CD4-positive, alpha-beta T cell (primary cell): ENCODE results near the gene ZBTB47. TPM values are rescaled to one million over a fixed set of nuclear protein-coding genes. Genes with fewer than 3 reads are reported as not detected.

Experiments used
- ATAC-seq: fragments of 200-7000 bp; cut with Tn5 transposase; one replicate; pipeline ENCODE4 v1.10.0; 2022; ENCODE audit warnings: mild to moderate bottlenecking; ENCODE audit not compliant: poor library complexity
- CTCF ChIA-PET: fragments of 350-600 bp; sonication (Branson Sonifier 250); formaldehyde crosslinking; loops from one replicate; lab custom pipeline; 2021; ENCODE audit warnings: antibody characterized with exemption, inconsistent platforms; lab: Charles Lee
- POLR2A ChIA-PET: fragments of 350-600 bp; sonication (Branson Sonifier 250); formaldehyde crosslinking; loops from one replicate; lab custom pipeline; 2021; ENCODE audit warnings: antibody characterized with exemption, inconsistent platforms; lab: Charles Lee
- DNase-seq, 14 experiments: peaks; one replicate each; pipeline ENCODE4 v3.0.0-alpha.2; 2013 to 2020; ENCODE audit warnings: mixed read lengths in 2 of 14
- H3K27ac ChIP-seq, 2 donors: one replicate each; pipeline versions ENCODE4 v1.5.1 to v1.7.0; 2013; ENCODE audit warnings: low read length in 2 of 2, low read depth in 1 of 2, mild to moderate bottlenecking in 1 of 2
- H3K27me3 ChIP-seq, 2 experiments: 1 replicate in 1 of 2; 2 replicates in 1 of 2; pipeline versions ENCODE4 v1.6.1 to v1.7.0; 2013; ENCODE audit warnings: low read length in 2 of 2, control low read depth in 1 of 2, mild to moderate bottlenecking in 1 of 2, moderate library complexity in 1 of 2; ENCODE audit not compliant: insufficient read depth in 2 of 2, control insufficient read depth in 1 of 2
- H3K36me3 ChIP-seq: one replicate; pipeline ENCODE4 v1.6.1; 2013; ENCODE audit warnings: low read length, control low read depth; ENCODE audit not compliant: insufficient read depth
- H3K4me1 ChIP-seq: one replicate; pipeline ENCODE4 v1.6.1; 2013; ENCODE audit warnings: low read length, control low read depth; ENCODE audit not compliant: insufficient read depth
- H3K4me3 ChIP-seq: one replicate; pipeline ENCODE4 v1.5.1; 2013; ENCODE audit warnings: mild to moderate bottlenecking, low read length, moderate library complexity
- H3K9me3 ChIP-seq, 2 experiments: 1 replicate in 1 of 2; 2 replicates in 1 of 2; pipeline versions ENCODE4 v1.6.1 to v1.7.0; 2013; ENCODE audit warnings: low read length in 2 of 2, mild to moderate bottlenecking in 2 of 2, control low read depth in 1 of 2, moderate library complexity in 1 of 2; ENCODE audit not compliant: control insufficient read depth in 1 of 2, insufficient read depth in 1 of 2
- H3K27ac Mint-ChIP-seq: one replicate; pipeline ENCODE4 v1.8.0; 2020; ENCODE audit warnings: mixed read lengths
- H3K27me3 Mint-ChIP-seq: one replicate; pipeline ENCODE4 v1.8.0; 2021; ENCODE audit warnings: mixed read lengths
- H3K36me3 Mint-ChIP-seq: one replicate; pipeline ENCODE4 v1.8.0; 2021; ENCODE audit warnings: low read depth, mixed read lengths
- H3K4me1 Mint-ChIP-seq: one replicate; pipeline ENCODE4 v1.8.0; 2021; ENCODE audit warnings: low read depth, mixed read lengths
- H3K4me3 Mint-ChIP-seq: one replicate; pipeline ENCODE4 v1.8.0; 2020; ENCODE audit warnings: mild to moderate bottlenecking, mixed read lengths
- H3K9me3 Mint-ChIP-seq: one replicate; pipeline ENCODE4 v1.8.0; 2020; ENCODE audit warnings: mixed read lengths
- intact Hi-C, 2 experiments: fragments of 100-400 bp; cut with DNase I in 1 of 2; cut with micrococcal nuclease in 1 of 2; formaldehyde crosslinking; loops; one replicate each; pipeline versions ENCODE4 v1.15.1 to v1.9.0; 2023 to 2025; cut with DNase I, micrococcal nuclease
- total RNA-seq, 174 experiments: library from RNA in 2 of 174; stranded (reverse) in 2 of 174; gene quantifications; one replicate each; pipeline ENCODE4 v1.2.3 and lab custom pipeline; 2021 to 2026
- TF ChIP-seq, protein P1 (sequence below): fragments of 200-600 bp; IDR thresholded peaks from one replicate; pipeline ENCODE4 v1.8.0; 2022; ENCODE audit warnings: antibody characterized with exemption, mild to moderate bottlenecking

Gene ZBTB47
- total RNA-seq, 2 experiments from 2014 or later, result 0.47 to 0.80 TPM

DNA sequence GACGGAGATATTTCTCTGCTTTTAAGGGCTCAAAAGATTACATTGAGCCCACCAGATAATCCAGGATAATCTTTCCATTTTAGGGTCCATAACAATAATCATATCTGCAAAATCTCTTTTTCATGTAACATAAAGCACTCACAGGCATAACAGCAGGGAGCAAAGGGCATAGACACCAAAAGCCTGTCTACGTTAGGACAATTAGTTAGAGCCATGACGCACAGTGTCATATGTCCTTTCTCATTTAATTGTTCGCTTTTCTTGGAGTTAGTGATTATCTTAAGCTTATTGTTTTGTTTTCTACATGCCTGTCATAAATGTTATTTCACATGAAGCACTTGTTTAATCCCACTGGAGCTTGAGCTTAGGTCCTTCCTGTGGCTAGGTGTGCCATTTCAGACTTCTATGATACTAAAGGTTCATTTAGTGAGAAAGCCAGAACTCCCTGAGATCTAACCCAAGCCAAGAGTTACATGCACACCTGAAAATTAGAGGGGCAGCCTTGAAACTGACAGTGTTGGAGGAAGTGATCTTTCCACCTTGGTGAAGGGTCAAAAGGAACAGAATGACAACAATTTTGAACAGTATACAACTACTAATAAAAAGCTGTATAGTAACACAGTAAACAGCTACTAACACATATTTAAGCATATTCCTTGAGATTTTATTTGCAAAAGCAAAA is 60.8 kb downstream of the ZBTB47 start:
- Mint-ChIP-seq H3K36me3 (no peaks in the 10 kb centered on the region), H3K4me1 (no peaks in the 10 kb centered on the region), H3K9me3 (no peaks in the 10 kb centered on the region), H3K27me3 (peaks cover 7% of the 10 kb centered on the region), H3K4me3 (no peak overlapping the region), H3K27ac (no peak overlapping the region)
- DNase-seq (no peak), ATAC-seq (no peak)
- no peaks in the 10 kb centered on the region for H3K9me3 ChIP-seq
- H3K4me1 ChIP-seq, result no peaks in the 10 kb centered on the region
- no peaks in the 10 kb centered on the region for H3K36me3 ChIP-seq
- H3K27ac ChIP-seq, result no peak overlapping the region
- POLR2A ChIA-PET, result no interaction called here
- TF ChIP-seq, protein P1, sequence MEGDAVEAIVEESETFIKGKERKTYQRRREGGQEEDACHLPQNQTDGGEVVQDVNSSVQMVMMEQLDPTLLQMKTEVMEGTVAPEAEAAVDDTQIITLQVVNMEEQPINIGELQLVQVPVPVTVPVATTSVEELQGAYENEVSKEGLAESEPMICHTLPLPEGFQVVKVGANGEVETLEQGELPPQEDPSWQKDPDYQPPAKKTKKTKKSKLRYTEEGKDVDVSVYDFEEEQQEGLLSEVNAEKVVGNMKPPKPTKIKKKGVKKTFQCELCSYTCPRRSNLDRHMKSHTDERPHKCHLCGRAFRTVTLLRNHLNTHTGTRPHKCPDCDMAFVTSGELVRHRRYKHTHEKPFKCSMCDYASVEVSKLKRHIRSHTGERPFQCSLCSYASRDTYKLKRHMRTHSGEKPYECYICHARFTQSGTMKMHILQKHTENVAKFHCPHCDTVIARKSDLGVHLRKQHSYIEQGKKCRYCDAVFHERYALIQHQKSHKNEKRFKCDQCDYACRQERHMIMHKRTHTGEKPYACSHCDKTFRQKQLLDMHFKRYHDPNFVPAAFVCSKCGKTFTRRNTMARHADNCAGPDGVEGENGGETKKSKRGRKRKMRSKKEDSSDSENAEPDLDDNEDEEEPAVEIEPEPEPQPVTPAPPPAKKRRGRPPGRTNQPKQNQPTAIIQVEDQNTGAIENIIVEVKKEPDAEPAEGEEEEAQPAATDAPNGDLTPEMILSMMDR, result no peak
- CTCF ChIA-PET, result no interaction called here
- H3K27me3 ChIP-seq, result no peaks in the 10 kb centered on the region
- H3K4me3 ChIP-seq, result no peak overlapping the region
- intact Hi-C loops, result no loop called here

Other genes starting within 250 kb of the ZBTB47 start
- gene LYZL4, start 243.1 kb upstream of the ZBTB47 start, total RNA-seq, result not detected
- gene VIPR1, start 151.1 kb upstream of the ZBTB47 start, total RNA-seq, result 10 to 100 TPM; 66.8 to 67.6 TPM
- 10 to 100 TPM; 73.6 to 75.4 TPM for gene SEC22C, start 71.7 kb upstream of the ZBTB47 start, total RNA-seq
- gene SS18L2, start 62.8 kb upstream of the ZBTB47 start, total RNA-seq, result 10 to 100 TPM; 47.2 to 53.6 TPM
- gene NKTR, start 53.0 kb upstream of the ZBTB47 start, total RNA-seq, result 100 to 1,000 TPM; 236 to 249 TPM
- not detected for gene KLHL40, start 31.8 kb downstream of the ZBTB47 start, total RNA-seq
- gene HHATL, start 49.1 kb downstream of the ZBTB47 start, total RNA-seq, result not detected
- gene CCDC13, start 119.6 kb downstream of the ZBTB47 start, total RNA-seq, result under 1 TPM in 1 of 2 experiments, not detected in 1; 0.38 TPM
- 10 to 100 TPM in 1 of 2 experiments, 1 to 10 TPM in 1; 9.3 to 11.3 TPM for gene HIGD1A, start 150.8 kb downstream of the ZBTB47 start, total RNA-seq
- under 1 TPM in 1 of 2 experiments, not detected in 1; 0.42 TPM for gene ACKR2, start 155.7 kb downstream of the ZBTB47 start, total RNA-seq
- not detected for gene CYP8B1, start 222.2 kb downstream of the ZBTB47 start, total RNA-seq